NCI-H1105 treated with DMSO at 0.1 percent for 48 hours (cell line): ENCODE data around the gene TMEM80.
"Not testable (repeated sequence)": the region's sequence is repeated elsewhere in the genome, so short reads cannot be mapped to it uniquely, and the experiment has no call there.

Source experiments
- DNase-seq: peaks from one replicate; lab custom pipeline; 2025; lab: John Stamatoyannopoulos, UW

TMEM80 gene

GRCh38 chr11:695538-696248, at the start of gene TMEM80:
TSS of gene TMEM80 (plus strand) at chr11:695816. CDS start at chr11:695828, 12 bp downstream.
- peak; percentile 95 for DNase-seq

- DNase-seq, result no peak
These were observed 49.4 kb upstream of the TMEM80 start for GRCh38 chr11:646214-646613.

- DNase-seq, result not testable (repeated sequence)
These were observed 47.9 kb upstream of the TMEM80 start for GRCh38 chr11:647672-648158.

- no peak for DNase-seq
These were observed 45.1 kb upstream of the TMEM80 start for GRCh38 chr11:650482-650881.

- DNase-seq, result not testable (repeated sequence)
These were observed 42.5 kb upstream of the TMEM80 start for GRCh38 chr11:653136-653535.

GRCh38 chr11:653837-654236, 41.8 kb upstream of the TMEM80 start:
- no peak for DNase-seq

- DNase-seq, result not testable (repeated sequence)
These were observed 41.2 kb upstream of the TMEM80 start for GRCh38 chr11:654444-654843.

GRCh38 chr11:655036-655726, 40.4 kb upstream of the TMEM80 start:
- DNase-seq, result no peak

- DNase-seq, result no peak
These were observed 39.2 kb upstream of the TMEM80 start for GRCh38 chr11:656426-656825.

- DNase-seq, result no peak
These were observed 38.8 kb upstream of the TMEM80 start for GRCh38 chr11:656866-657265.

- DNase-seq, result no peak
These were observed 37.9 kb upstream of the TMEM80 start for GRCh38 chr11:657691-658126.

- DNase-seq, result no peak
These were observed 36.0 kb upstream of the TMEM80 start for GRCh38 chr11:659532-660085.

GRCh38 chr11:660281-660680, 35.3 kb upstream of the TMEM80 start:
- no peak for DNase-seq

- DNase-seq, result no peak
These were observed 34.8 kb upstream of the TMEM80 start for GRCh38 chr11:660681-661444.

- DNase-seq, result peak; percentile 18
These were observed 32.8 kb upstream of the TMEM80 start for GRCh38 chr11:662689-663274.

- no peak for DNase-seq
These were observed 30.4 kb upstream of the TMEM80 start for GRCh38 chr11:665062-665703.

GRCh38 chr11:665704-666281, 29.8 kb upstream of the TMEM80 start:
- DNase-seq, result no peak

- no peak for DNase-seq
These were observed 21.8 kb upstream of the TMEM80 start for GRCh38 chr11:673866-674265.

- DNase-seq, result no peak
These were observed 21.2 kb upstream of the TMEM80 start for GRCh38 chr11:674406-674805.

GRCh38 chr11:678297-678696, 17.3 kb upstream of the TMEM80 start:
- DNase-seq, result no peak
